OCI-LY1 (cell line): ENCODE measurements around the gene XKR7.

Source experiments
- H2AFZ ChIP-seq: fragments of 200-600 bp; sonication (generic), shearing (Covaris generic); 2 replicates; pipeline ENCODE4 v1.6.0; 2014; ENCODE audit warnings: antibody characterized with exemption, mild to moderate bottlenecking, low read length
- H3F3A ChIP-seq: fragments of 200-600 bp; sonication (generic), shearing (Covaris generic); 2 replicates; pipeline ENCODE4 v1.6.0; 2014; ENCODE audit warnings: mild to moderate bottlenecking, antibody characterized with exemption, low read length, moderate library complexity; ENCODE audit not compliant: insufficient read depth
- H3K27ac ChIP-seq: fragments of 200-600 bp; sonication (generic); 2 replicates; pipeline ENCODE4 v1.5.1; 2014; ENCODE audit warnings: low read length, mixed run types, mild to moderate bottlenecking, low read depth; ENCODE audit not compliant: poor library complexity, severe bottlenecking
- H3K27me3 ChIP-seq: fragments of 200-600 bp; sonication (generic); 2 replicates; pipeline ENCODE4 v1.6.0; 2014; ENCODE audit warnings: antibody characterized with exemption, mild to moderate bottlenecking, low read length, moderate library complexity; ENCODE audit not compliant: insufficient read depth
- H3K36me3 ChIP-seq: fragments of 200-600 bp; sonication (generic); 2 replicates; pipeline ENCODE4 v1.6.1; 2014; ENCODE audit warnings: mild to moderate bottlenecking, antibody characterized with exemption, low read length, moderate library complexity, mixed read lengths; ENCODE audit not compliant: insufficient read depth
- H3K4me1 ChIP-seq: fragments of 200-600 bp; sonication (generic); 2 replicates; pipeline ENCODE4 v1.5.1; 2014; ENCODE audit warnings: mild to moderate bottlenecking, low read length, moderate library complexity; ENCODE audit not compliant: insufficient read depth, severe bottlenecking
- H3K4me2 ChIP-seq: fragments of 200-600 bp; sonication (generic), shearing (Covaris generic); 2 replicates; pipeline ENCODE4 v1.6.1; 2014; ENCODE audit warnings: low read length
- H3K4me3 ChIP-seq: fragments of 200-600 bp; sonication (generic); 2 replicates; pipeline ENCODE4 v1.5.1; 2014; ENCODE audit warnings: low read length, low read depth, mild to moderate bottlenecking, mixed read lengths; ENCODE audit not compliant: poor library complexity, severe bottlenecking
- H3K79me2 ChIP-seq: fragments of 200-600 bp; shearing (Covaris generic); 2 replicates; pipeline ENCODE4 v1.6.1; 2016; ENCODE audit warnings: mixed run types, low read length, mixed read lengths; ENCODE audit not compliant: insufficient read depth
- H3K9ac ChIP-seq: fragments of 200-600 bp; sonication (generic), shearing (Covaris generic); 2 replicates; pipeline ENCODE4 v1.6.1; 2014; ENCODE audit warnings: mild to moderate bottlenecking, low read length, mixed read lengths
- H3K9me2 ChIP-seq: fragments of 200-600 bp; sonication (generic), shearing (Covaris generic); 2 replicates; pipeline ENCODE4 v1.6.1; 2014; ENCODE audit warnings: low read depth, mild to moderate bottlenecking, low read length, mixed read lengths
- H3K9me3 ChIP-seq: fragments of 200-600 bp; shearing (Covaris generic); 2 replicates; pipeline ENCODE4 v1.6.1; 2014; ENCODE audit warnings: low read length, mixed read lengths
- H4K20me1 ChIP-seq: fragments of 200-600 bp; sonication (generic), shearing (Covaris generic); 2 replicates; pipeline ENCODE4 v1.6.0; 2016; ENCODE audit warnings: mild to moderate bottlenecking, low read length; ENCODE audit not compliant: insufficient read depth
- EZH2 ChIP-seq: fragments of 200-600 bp; sonication (generic), shearing (Covaris generic); IDR thresholded peaks from 2 replicates; pipeline ENCODE4 v1.8.0; 2017; ENCODE audit warnings: borderline replicate concordance, mixed run types, mild to moderate bottlenecking, antibody characterized with exemption, low read length, moderate library complexity, mixed read lengths
- TF ChIP-seq, protein P1 (sequence below): fragments of 200-600 bp; sonication (generic), shearing (Covaris generic); IDR thresholded peaks from 2 replicates; pipeline ENCODE4 v1.5.1; 2017; ENCODE audit warnings: mild to moderate bottlenecking, antibody characterized with exemption, low read length, moderate library complexity, mixed read lengths

XKR7 gene

DNA sequence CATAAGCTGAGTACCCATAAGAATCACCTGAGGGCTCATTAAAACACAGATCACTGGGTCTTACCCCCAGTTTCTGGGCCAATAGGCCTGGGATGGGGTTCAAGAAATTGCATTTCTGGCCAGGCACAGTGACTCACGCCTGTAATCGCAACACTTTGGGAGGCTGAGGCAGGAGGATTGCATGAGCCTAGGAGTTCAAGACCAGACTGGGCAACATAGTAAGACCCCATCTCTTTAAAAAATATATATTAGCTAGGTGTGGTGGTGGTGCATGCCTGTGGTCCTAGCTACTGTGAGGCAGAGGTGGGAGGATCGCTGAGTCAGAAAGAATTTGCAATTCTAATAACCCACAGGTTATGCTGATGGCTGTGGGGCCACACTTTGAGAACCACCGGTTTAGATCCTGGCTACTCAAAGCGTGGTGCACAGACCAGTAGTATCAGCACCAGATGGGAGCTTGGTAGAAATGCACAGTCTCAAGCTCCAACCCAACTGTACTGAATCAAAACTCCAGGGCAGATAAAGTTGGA lies 44.3 kb downstream of the XKR7 start:
- TF ChIP-seq, protein P1, sequence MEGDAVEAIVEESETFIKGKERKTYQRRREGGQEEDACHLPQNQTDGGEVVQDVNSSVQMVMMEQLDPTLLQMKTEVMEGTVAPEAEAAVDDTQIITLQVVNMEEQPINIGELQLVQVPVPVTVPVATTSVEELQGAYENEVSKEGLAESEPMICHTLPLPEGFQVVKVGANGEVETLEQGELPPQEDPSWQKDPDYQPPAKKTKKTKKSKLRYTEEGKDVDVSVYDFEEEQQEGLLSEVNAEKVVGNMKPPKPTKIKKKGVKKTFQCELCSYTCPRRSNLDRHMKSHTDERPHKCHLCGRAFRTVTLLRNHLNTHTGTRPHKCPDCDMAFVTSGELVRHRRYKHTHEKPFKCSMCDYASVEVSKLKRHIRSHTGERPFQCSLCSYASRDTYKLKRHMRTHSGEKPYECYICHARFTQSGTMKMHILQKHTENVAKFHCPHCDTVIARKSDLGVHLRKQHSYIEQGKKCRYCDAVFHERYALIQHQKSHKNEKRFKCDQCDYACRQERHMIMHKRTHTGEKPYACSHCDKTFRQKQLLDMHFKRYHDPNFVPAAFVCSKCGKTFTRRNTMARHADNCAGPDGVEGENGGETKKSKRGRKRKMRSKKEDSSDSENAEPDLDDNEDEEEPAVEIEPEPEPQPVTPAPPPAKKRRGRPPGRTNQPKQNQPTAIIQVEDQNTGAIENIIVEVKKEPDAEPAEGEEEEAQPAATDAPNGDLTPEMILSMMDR: no peak
- no peak for TF ChIP-seq EZH2
- Histone ChIP-seq H3K9me3 (no peaks in the 10 kb centered on the region), H3K79me2 (no peaks in the 10 kb centered on the region), H3K9me2 (no peaks in the 10 kb centered on the region), H3K36me3 (no peaks in the 10 kb centered on the region), H2AFZ (no peak overlapping the region), H3K27me3 (peaks cover 8% of the 10 kb centered on the region), H4K20me1 (no peaks in the 10 kb centered on the region), H3F3A (no peaks in the 10 kb centered on the region), H3K4me1 (no peaks in the 10 kb centered on the region), H3K4me3 (no peak overlapping the region), H3K27ac (no peak overlapping the region), H3K4me2 (no peak overlapping the region), H3K9ac (no peak overlapping the region)

- Histone ChIP-seq H3K27ac (no peak overlapping the region), H3K9ac (no peak overlapping the region), H3K9me3 (no peaks in the 10 kb centered on the region), H3K36me3 (no peaks in the 10 kb centered on the region), H3K4me3 (no peak overlapping the region), H3K27me3 (peaks cover 14% of the 10 kb centered on the region), H3K4me2 (no peak overlapping the region), H3K9me2 (no peaks in the 10 kb centered on the region), H2AFZ (no peak overlapping the region), H3K79me2 (no peaks in the 10 kb centered on the region), H4K20me1 (no peaks in the 10 kb centered on the region), H3K4me1 (peaks cover 6% of the 10 kb centered on the region), H3F3A (no peaks in the 10 kb centered on the region)
- no peak for TF ChIP-seq EZH2
- TF ChIP-seq, protein P1: no peak
These were observed 45.4 kb downstream of the XKR7 start for GRCh38 chr20:32013326-32013725.

DNA sequence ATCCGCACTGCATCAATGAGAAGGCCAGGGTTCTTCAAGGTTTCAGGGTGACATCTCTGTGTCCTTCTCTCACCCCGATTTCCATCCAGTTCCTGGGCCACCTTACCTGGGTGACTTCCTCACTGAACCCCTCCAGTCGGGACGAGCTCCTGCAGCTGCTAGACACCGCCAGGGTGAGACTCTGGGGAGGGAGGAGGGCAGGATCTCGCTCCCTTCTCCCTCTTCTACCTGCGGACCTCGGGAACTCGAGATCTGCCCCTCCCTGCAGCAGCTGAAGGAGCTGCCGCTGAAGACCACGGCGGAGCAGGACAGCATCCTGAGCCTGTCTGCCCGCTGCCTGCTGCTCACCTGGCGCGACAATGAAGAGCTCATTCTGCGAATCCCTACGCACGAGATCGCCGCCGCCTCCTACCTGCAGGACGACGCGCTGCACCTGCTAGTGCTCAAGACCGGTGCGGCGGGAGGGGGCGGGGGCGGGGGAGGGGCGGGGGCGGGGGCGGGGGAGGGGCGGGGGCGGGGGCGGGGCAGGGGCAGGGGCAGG lies 49.8 kb downstream of the XKR7 start:
- Histone ChIP-seq H3K4me2 (peak overlapping the region; percentile 41; the same call in 1 of the 2 replicates), H3K9me2 (no peaks in the 10 kb centered on the region), H3F3A (no peaks in the 10 kb centered on the region), H3K4me3 (peak overlapping the region; percentile 71), H3K79me2 (no peaks in the 10 kb centered on the region), H3K4me1 (peaks cover 11% of the 10 kb centered on the region), H3K27me3 (peaks cover 23% of the 10 kb centered on the region), H4K20me1 (no peaks in the 10 kb centered on the region), H3K9me3 (no peaks in the 10 kb centered on the region), H2AFZ (no peak overlapping the region), H3K9ac (no peak overlapping the region), H3K27ac (no peak overlapping the region), H3K36me3 (no peaks in the 10 kb centered on the region)
- TF ChIP-seq, protein P1: 0 out of 2 replicates have a peak, but pooled peaks have one; percentile 28
- no peak for TF ChIP-seq EZH2
